Trophoblast cell (in vitro differentiated cells and primary cell): ENCODE measurements around the gene SHC2.

Source experiments
- DNase-seq, 2 donors: peaks; one replicate each; pipeline ENCODE4 v3.0.0-alpha.2; 2016
- H2AFZ ChIP-seq: 2 replicates; pipeline ENCODE4 v1.6.1; 2013; ENCODE audit warnings: low read length, moderate library complexity, mild to moderate bottlenecking; ENCODE audit not compliant: insufficient read depth, poor library complexity
- H2AK5ac ChIP-seq: 2 replicates; pipeline ENCODE4 v1.6.1; 2013; ENCODE audit warnings: mild to moderate bottlenecking, low read length
- H2BK120ac ChIP-seq: 2 replicates; pipeline ENCODE4 v1.6.1; 2013; ENCODE audit warnings: low read length, mild to moderate bottlenecking, moderate library complexity; ENCODE audit not compliant: insufficient read depth, poor library complexity
- H2BK12ac ChIP-seq: 2 replicates; pipeline ENCODE4 v1.6.1; 2013; ENCODE audit warnings: mild to moderate bottlenecking, low read length, moderate library complexity
- H2BK5ac ChIP-seq: 2 replicates; pipeline ENCODE4 v1.6.1; 2013; ENCODE audit warnings: low read length, low read depth, moderate library complexity, mild to moderate bottlenecking; ENCODE audit not compliant: poor library complexity
- H3K14ac ChIP-seq: 2 replicates; pipeline ENCODE4 v1.6.1; 2013; ENCODE audit warnings: mild to moderate bottlenecking, low read length
- H3K18ac ChIP-seq: 2 replicates; pipeline ENCODE4 v1.6.1; 2013; ENCODE audit warnings: mild to moderate bottlenecking, low read length
- H3K23ac ChIP-seq: 2 replicates; pipeline ENCODE4 v1.6.1; 2013; ENCODE audit warnings: low read length
- H3K27ac ChIP-seq: 2 replicates; pipeline ENCODE4 v1.5.1; 2013; ENCODE audit warnings: low read depth, mild to moderate bottlenecking, inconsistent platforms, low read length, moderate library complexity
- H3K27me3 ChIP-seq: 2 replicates; pipeline ENCODE4 v1.6.1; 2013; ENCODE audit warnings: inconsistent platforms, mild to moderate bottlenecking, low read length, moderate library complexity; ENCODE audit not compliant: insufficient read depth
- H3K36me3 ChIP-seq, 2 experiments: 1 replicate in 1 of 2; 2 replicates in 1 of 2; pipeline ENCODE4 v1.6.1; 2013; ENCODE audit warnings: low read length in 2 of 2, mild to moderate bottlenecking in 2 of 2, moderate library complexity in 1 of 2; ENCODE audit not compliant: insufficient read depth in 2 of 2, control insufficient read depth in 1 of 2
- H3K4ac ChIP-seq: 2 replicates; pipeline ENCODE4 v1.6.1; 2013; ENCODE audit warnings: low read depth, mild to moderate bottlenecking, low read length, moderate library complexity
- H3K4me1 ChIP-seq, 2 experiments: 1 replicate in 1 of 2; 2 replicates in 1 of 2; pipeline ENCODE4 v1.6.1; 2013; ENCODE audit warnings: low read length in 2 of 2, mild to moderate bottlenecking in 2 of 2, moderate library complexity in 1 of 2; ENCODE audit not compliant: insufficient read depth in 2 of 2, control insufficient read depth in 1 of 2
- H3K4me2 ChIP-seq: 2 replicates; pipeline ENCODE4 v1.6.1; 2013; ENCODE audit warnings: inconsistent platforms, mild to moderate bottlenecking, low read length, moderate library complexity
- H3K4me3 ChIP-seq: 2 replicates; pipeline ENCODE4 v1.5.1; 2013; ENCODE audit warnings: mild to moderate bottlenecking, low read depth, low read length, inconsistent platforms
- H3K79me1 ChIP-seq: one replicate; pipeline ENCODE4 v1.6.1; 2013; ENCODE audit warnings: low read length
- H3K79me2 ChIP-seq: 2 replicates; pipeline ENCODE4 v1.6.1; 2013; ENCODE audit warnings: low read length, mild to moderate bottlenecking; ENCODE audit not compliant: control insufficient read depth, insufficient read depth, poor library complexity
- H3K9ac ChIP-seq: 2 replicates; pipeline ENCODE4 v1.6.1; 2013; ENCODE audit warnings: mild to moderate bottlenecking, low read length
- H3K9me3 ChIP-seq: 2 replicates; pipeline ENCODE4 v1.6.1; 2013; ENCODE audit warnings: low read depth, mild to moderate bottlenecking, control low read depth, inconsistent platforms, low read length; ENCODE audit not compliant: insufficient read depth
- H4K12ac ChIP-seq: 2 replicates; pipeline ENCODE4 v1.6.1; 2013; ENCODE audit warnings: low read depth, mild to moderate bottlenecking, low read length, moderate library complexity
- H4K8ac ChIP-seq: 2 replicates; pipeline ENCODE4 v1.6.1; 2013; ENCODE audit warnings: low read depth, mild to moderate bottlenecking, low read length, moderate library complexity
- H4K91ac ChIP-seq: one replicate; pipeline ENCODE4 v1.6.1; 2013; ENCODE audit warnings: low read depth, mild to moderate bottlenecking, low read length, moderate library complexity
- WGBS: extraction: QIAGEN DNeasy Blood & Tissue Kit; methylation state at CpG from one replicate; pipeline ENCODE4 v1.1.7; 2013; ENCODE audit warnings: missing lambda C conversion rate; ENCODE audit not compliant: insufficient read length, insufficient coverage; ENCODE audit errors: extremely low coverage; 5-methylcytosine and 5-hydroxymethylcytosine counted together

SHC2 gene

GRCh38 chr19:467554-467953 is 6.7 kb upstream of the SHC2 start:
- Histone ChIP-seq H2AFZ (no peak overlapping the region), H2BK12ac (no peak overlapping the region), H3K4ac (no peak overlapping the region), H3K27me3 (no peaks in the 10 kb centered on the region), H2BK120ac (no peak overlapping the region), H3K9me3 (peaks cover 10% of the 10 kb centered on the region), H4K8ac (no peak overlapping the region), H3K14ac (no peak overlapping the region), H3K4me2 (no peak overlapping the region), H3K79me1 (no peaks in the 10 kb centered on the region), H4K91ac (no peak overlapping the region), H3K4me1 (no peaks in the 10 kb centered on the region), H3K4me3 (no peak overlapping the region), H2BK5ac (no peak overlapping the region), H3K18ac (no peak overlapping the region), H3K36me3 (no peaks in the 10 kb centered on the region), H3K27ac (no peak overlapping the region), H3K79me2 (no peaks in the 10 kb centered on the region), H3K9ac (no peak overlapping the region), H2AK5ac (no peak overlapping the region), H4K12ac (no peak overlapping the region), H3K23ac (no peak overlapping the region)
- DNase-seq, result no peak
- no CpG with 5 or more reads among the region's 11 CpGs for WGBS

GRCh38 chr19:465056-465816 is 4.4 kb upstream of the SHC2 start:
- no peak for DNase-seq
- H3K9me3 ChIP-seq, result peaks cover 10% of the 10 kb centered on the region
- no peak overlapping the region for H3K23ac ChIP-seq
- H3K27ac ChIP-seq, result no peak overlapping the region
- H3K18ac ChIP-seq, result no peak overlapping the region
- no peak overlapping the region for H3K14ac ChIP-seq
- H3K79me2 ChIP-seq, result no peaks in the 10 kb centered on the region
- no peak overlapping the region for H3K4me2 ChIP-seq
- H3K9ac ChIP-seq, result no peak overlapping the region
- H3K4me3 ChIP-seq, result peak overlapping the region; percentile 35
- no peak overlapping the region for H3K4ac ChIP-seq
- H4K12ac ChIP-seq, result no peak overlapping the region
- no peaks in the 10 kb centered on the region for H3K36me3 ChIP-seq
- H3K79me1 ChIP-seq, result peaks cover 3% of the 10 kb centered on the region
- no peak overlapping the region for H2AFZ ChIP-seq
- H4K91ac ChIP-seq, result no peak overlapping the region
- H2BK120ac ChIP-seq, result no peak overlapping the region
- H2AK5ac ChIP-seq, result no peak overlapping the region
- H4K8ac ChIP-seq, result no peak overlapping the region
- H3K4me1 ChIP-seq, result peaks cover 2% of the 10 kb centered on the region in 2 experiments
- no peak overlapping the region for H2BK12ac ChIP-seq
- WGBS, result 100% methylated on average over 2 of the region's 3 CpGs
- peaks cover 5% of the 10 kb centered on the region for H3K27me3 ChIP-seq
- H2BK5ac ChIP-seq, result no peak overlapping the region

GRCh38 chr19:464208-464545 is 3.3 kb upstream of the SHC2 start:
- Histone ChIP-seq H3K4me1 (peaks cover 2 to 6% of the 10 kb centered on the region in 2 experiments), H2BK5ac (no peak overlapping the region), H4K8ac (no peak overlapping the region), H3K27me3 (peaks cover 5% of the 10 kb centered on the region), H2BK120ac (no peak overlapping the region), H3K14ac (no peak overlapping the region), H3K9ac (no peak overlapping the region), H4K12ac (no peak overlapping the region), H3K23ac (no peak overlapping the region), H3K4me2 (no peak overlapping the region), H3K9me3 (peaks cover 10% of the 10 kb centered on the region), H3K79me2 (no peaks in the 10 kb centered on the region), H2AFZ (no peak overlapping the region), H2BK12ac (no peak overlapping the region), H3K18ac (no peak overlapping the region), H3K4ac (no peak overlapping the region), H4K91ac (no peak overlapping the region), H2AK5ac (no peak overlapping the region), H3K79me1 (peaks cover 7% of the 10 kb centered on the region), H3K4me3 (no peak overlapping the region), H3K36me3 (no peaks in the 10 kb centered on the region), H3K27ac (no peak overlapping the region)
- WGBS, result no CpG with 5 or more reads among the region's 9 CpGs
- DNase-seq, result no peak

GRCh38 chr19:463483-464207 is 2.8 kb upstream of the SHC2 start:
- Histone ChIP-seq H2BK5ac (no peak overlapping the region), H3K23ac (no peak overlapping the region), H3K9ac (no peak overlapping the region), H2AFZ (no peak overlapping the region), H4K91ac (no peak overlapping the region), H3K27me3 (peaks cover 5% of the 10 kb centered on the region), H3K4me1 (peaks cover 2 to 6% of the 10 kb centered on the region in 2 experiments), H2AK5ac (no peak overlapping the region), H4K8ac (no peak overlapping the region), H4K12ac (no peak overlapping the region), H3K79me2 (no peaks in the 10 kb centered on the region), H3K14ac (no peak overlapping the region), H3K4me2 (no peak overlapping the region), H3K27ac (no peak overlapping the region), H3K9me3 (peaks cover 9% of the 10 kb centered on the region), H3K18ac (no peak overlapping the region), H3K79me1 (peaks cover 7% of the 10 kb centered on the region), H3K36me3 (no peaks in the 10 kb centered on the region), H3K4ac (no peak overlapping the region), H2BK120ac (no peak overlapping the region), H3K4me3 (no peak overlapping the region), H2BK12ac (no peak overlapping the region)
- WGBS, result no CpG with 5 or more reads among the region's 35 CpGs
- no peak for DNase-seq
